GM19395 (cell line): ENCODE measurements around the gene LRP1-AS.

ENCODE experiments used
- ATAC-seq: cut with Tn5 transposase; IDR thresholded peaks from one replicate; pipeline ENCODE4 v1.9.1; 2021; ENCODE audit warnings: mild to moderate bottlenecking, moderate library complexity; ENCODE audit not compliant: unreplicated experiment

Gene LRP1-AS

GRCh38 chr12:57180321-57180989 is 33.0 kb upstream of the LRP1-AS start:
- ATAC-seq, result no peak

GRCh38 chr12:57179331-57180086 is 32.1 kb upstream of the LRP1-AS start:
- ATAC-seq, result no peak

- ATAC-seq, result no peak
Measured at GRCh38 chr12:57178213-57178612, 30.8 kb upstream of the LRP1-AS start.

- no peak for ATAC-seq
Measured at GRCh38 chr12:57177354-57177753, 29.9 kb upstream of the LRP1-AS start.

- ATAC-seq, result no peak
Measured at GRCh38 chr12:57176846-57177245, 29.4 kb upstream of the LRP1-AS start.

- ATAC-seq, result no peak
Measured at GRCh38 chr12:57176139-57176477, 28.7 kb upstream of the LRP1-AS start.

GRCh38 chr12:57175428-57176138 is 28.2 kb upstream of the LRP1-AS start:
- ATAC-seq, result no peak

GRCh38 chr12:57173683-57174082 is 26.3 kb upstream of the LRP1-AS start:
- ATAC-seq, result no peak

- no peak for ATAC-seq
Measured at GRCh38 chr12:57173089-57173488, 25.7 kb upstream of the LRP1-AS start.

GRCh38 chr12:57171668-57172067 is 24.2 kb upstream of the LRP1-AS start:
- ATAC-seq, result no peak

- ATAC-seq, result no peak
Measured at GRCh38 chr12:57170927-57171326, 23.5 kb upstream of the LRP1-AS start.

GRCh38 chr12:57170408-57170807 is 23.0 kb upstream of the LRP1-AS start:
- no peak for ATAC-seq

- ATAC-seq, result no peak
Measured at GRCh38 chr12:57169969-57170368, 22.6 kb upstream of the LRP1-AS start.

- ATAC-seq, result no peak
Measured at GRCh38 chr12:57169046-57169795, 21.8 kb upstream of the LRP1-AS start.

GRCh38 chr12:57168058-57168457 is 20.6 kb upstream of the LRP1-AS start:
- ATAC-seq, result no peak

GRCh38 chr12:57166971-57167371 is 19.6 kb upstream of the LRP1-AS start:
- ATAC-seq, result no peak

- no peak for ATAC-seq
Measured at GRCh38 chr12:57165741-57166140, 18.3 kb upstream of the LRP1-AS start.

GRCh38 chr12:57164966-57165625 is 17.7 kb upstream of the LRP1-AS start:
- no peak for ATAC-seq

- no peak for ATAC-seq
Measured at GRCh38 chr12:57164454-57164853, 17.0 kb upstream of the LRP1-AS start.

- no peak for ATAC-seq
Measured at GRCh38 chr12:57162553-57163125, 15.2 kb upstream of the LRP1-AS start.
